Glutamatergic neuron (in vitro differentiated cells): Measurements from ENCODE around the gene ADAMTS17. TPM values are rescaled to one million over a fixed set of nuclear protein-coding genes. Genes with fewer than 3 reads are reported as not detected.

Experiments
- DNase-seq: peaks from one replicate; pipeline ENCODE4 v3.0.0; 2022
- H3K27ac Mint-ChIP-seq: one replicate; pipeline ENCODE4 v1.8.0; 2020; ENCODE audit warnings: mild to moderate bottlenecking, mixed read lengths, inconsistent platforms; ENCODE audit not compliant: unreplicated experiment
- H3K27me3 Mint-ChIP-seq: one replicate; pipeline ENCODE4 v1.8.0; 2020; ENCODE audit warnings: mild to moderate bottlenecking, moderate library complexity, mixed read lengths, inconsistent platforms; ENCODE audit not compliant: unreplicated experiment
- H3K36me3 Mint-ChIP-seq: one replicate; pipeline ENCODE4 v1.8.0; 2020; ENCODE audit warnings: mild to moderate bottlenecking, mixed read lengths, inconsistent platforms; ENCODE audit not compliant: unreplicated experiment
- H3K4me1 Mint-ChIP-seq: one replicate; pipeline ENCODE4 v1.8.0; 2020; ENCODE audit warnings: mild to moderate bottlenecking, low read depth, mixed read lengths, inconsistent platforms; ENCODE audit not compliant: unreplicated experiment
- H3K4me3 Mint-ChIP-seq: one replicate; pipeline ENCODE4 v1.8.0; 2020; ENCODE audit warnings: mild to moderate bottlenecking, mixed read lengths, inconsistent platforms; ENCODE audit not compliant: unreplicated experiment
- H3K9me3 Mint-ChIP-seq: one replicate; pipeline ENCODE4 v1.8.0; 2020; ENCODE audit warnings: mild to moderate bottlenecking, moderate library complexity, mixed read lengths, inconsistent platforms; ENCODE audit not compliant: unreplicated experiment
- CTCF ChIP-seq: fragments of 200-600 bp; sonication (generic); IDR thresholded peaks from one replicate; pipeline ENCODE4 v1.5.0; 2021; ENCODE audit not compliant: partially characterized antibody, unreplicated experiment
- total RNA-seq: library from RNA; stranded (reverse); fragmentation: NEBNext Ultra II Directional; extraction: Animal tissue kit (Norgen Biotek cat#: 25700); gene quantifications from one replicate; pipeline ENCODE4 v1.2.1, GENCODE V29; 2021; ENCODE audit not compliant: unreplicated experiment

Gene ADAMTS17
- total RNA-seq, 1 donor from 2014 or later = 6.8 TPM

DNA sequence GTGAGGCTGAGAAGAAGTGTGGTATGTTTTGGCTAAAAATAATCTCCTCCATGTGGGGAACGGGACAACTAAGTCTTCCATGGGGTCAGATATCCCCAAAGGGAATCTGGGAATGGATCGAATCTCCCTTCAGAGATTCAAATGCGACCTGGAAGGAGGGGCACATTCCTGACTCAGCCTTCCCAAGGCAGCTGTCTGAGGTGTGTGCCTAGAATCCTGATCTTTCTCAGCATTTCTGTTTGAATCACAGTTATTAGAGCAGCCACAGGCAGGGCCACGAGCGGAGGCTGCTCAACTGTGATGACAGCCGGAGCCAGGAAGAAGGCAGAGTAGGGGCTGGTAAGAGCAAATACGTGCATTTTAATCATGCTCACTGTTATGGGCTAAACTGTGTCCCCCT, 135.1 kb downstream of the ADAMTS17 start:
- H3K36me3 Mint-ChIP-seq = peaks cover 13% of the 10 kb centered on the region
- no peak for DNase-seq
- no peak overlapping the region for H3K27ac Mint-ChIP-seq
- TF ChIP-seq CTCF = no peak
- no peaks in the 10 kb centered on the region for H3K9me3 Mint-ChIP-seq
- no peak overlapping the region for H3K4me3 Mint-ChIP-seq
- peaks cover 15% of the 10 kb centered on the region for H3K4me1 Mint-ChIP-seq
- peaks cover 4% of the 10 kb centered on the region for H3K27me3 Mint-ChIP-seq

DNA sequence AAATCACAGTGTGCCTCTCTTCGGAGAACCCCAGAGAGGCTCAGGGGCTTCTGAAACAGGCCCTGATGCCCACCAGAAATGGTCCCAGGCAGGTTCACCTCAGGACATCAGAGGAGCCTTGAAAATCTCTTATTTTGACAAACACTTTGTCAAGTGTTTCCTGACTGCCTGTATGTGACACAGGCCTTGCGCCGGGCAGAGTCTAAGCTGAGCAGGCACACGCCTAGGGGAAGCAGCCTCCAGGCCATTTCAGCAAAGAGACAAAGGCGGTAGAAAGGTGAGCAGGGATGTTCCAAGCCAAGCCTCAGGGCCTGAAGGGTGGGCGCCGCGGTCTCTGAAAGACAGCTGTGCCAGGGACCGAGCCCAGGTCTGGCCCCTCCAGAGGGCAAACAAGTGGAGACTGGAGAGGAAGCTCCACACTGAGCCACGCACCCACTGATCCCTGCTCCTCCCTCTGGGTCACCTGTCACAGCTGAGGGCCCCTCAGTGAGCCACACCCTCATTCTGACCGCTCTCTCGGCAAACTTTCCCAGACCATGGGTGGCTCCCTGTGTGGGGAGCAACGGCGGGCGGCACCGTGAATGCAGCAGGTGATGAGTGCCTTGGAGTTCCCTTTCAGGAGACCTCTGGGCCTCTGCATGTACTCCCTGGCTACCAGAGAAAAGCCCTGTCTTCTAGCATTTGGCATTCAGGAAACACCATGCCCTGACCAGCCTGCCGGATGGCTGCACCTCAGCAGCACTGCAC, 136.1 kb downstream of the ADAMTS17 start:
- H3K9me3 Mint-ChIP-seq = peaks cover 3% of the 10 kb centered on the region
- peaks cover 20% of the 10 kb centered on the region for H3K4me1 Mint-ChIP-seq
- peaks cover 3% of the 10 kb centered on the region for H3K27me3 Mint-ChIP-seq
- no peak for TF ChIP-seq CTCF
- H3K36me3 Mint-ChIP-seq = peaks cover 13% of the 10 kb centered on the region
- no peak overlapping the region for H3K4me3 Mint-ChIP-seq
- no peak for DNase-seq
- no peak overlapping the region for H3K27ac Mint-ChIP-seq

DNA sequence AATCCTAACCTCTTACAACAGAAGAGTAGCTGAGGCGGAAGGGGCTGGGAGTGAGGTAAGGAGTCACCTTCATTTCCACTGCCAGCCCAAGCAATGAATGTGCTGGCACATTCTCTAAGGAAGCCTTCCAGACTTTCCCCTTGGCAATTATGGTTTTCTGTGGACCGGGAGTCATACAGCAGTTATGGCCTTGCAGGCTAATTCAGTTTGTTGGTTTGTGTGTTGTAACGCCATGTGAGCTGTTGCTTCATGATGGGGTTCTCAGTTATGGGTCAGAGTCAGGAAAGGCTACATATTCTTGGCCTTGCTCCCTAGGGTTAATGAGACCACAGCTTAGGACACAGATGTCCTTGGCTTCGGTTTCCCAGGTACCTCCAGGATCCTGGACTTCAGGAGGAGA, 137.0 kb downstream of the ADAMTS17 start:
- H3K9me3 Mint-ChIP-seq = peaks cover 5% of the 10 kb centered on the region
- peaks cover 13% of the 10 kb centered on the region for H3K36me3 Mint-ChIP-seq
- DNase-seq = no peak
- H3K27me3 Mint-ChIP-seq = peaks cover 3% of the 10 kb centered on the region
- no peak overlapping the region for H3K27ac Mint-ChIP-seq
- no peak overlapping the region for H3K4me3 Mint-ChIP-seq
- peaks cover 21% of the 10 kb centered on the region for H3K4me1 Mint-ChIP-seq
- no peak for TF ChIP-seq CTCF

DNA sequence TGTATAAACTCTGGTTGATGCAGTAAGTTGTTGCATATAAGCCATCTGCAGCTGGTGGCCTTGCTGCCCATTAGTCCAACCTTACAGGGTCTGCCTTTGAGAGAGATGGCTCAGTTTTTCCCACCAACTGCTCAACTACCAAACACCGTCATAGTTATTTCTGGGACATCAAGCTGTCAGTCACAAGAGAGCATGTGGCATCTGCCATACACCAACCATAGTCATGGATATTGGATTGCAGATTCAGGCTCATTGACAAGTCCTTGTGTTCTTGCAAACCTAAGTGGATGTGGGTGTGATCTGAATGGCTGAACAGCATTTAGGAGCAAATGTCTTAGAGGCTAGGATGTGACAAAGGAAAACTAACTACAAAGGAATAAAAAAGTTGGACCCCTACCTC, 137.6 kb downstream of the ADAMTS17 start:
- TF ChIP-seq CTCF = no peak
- Mint-ChIP-seq H3K27ac (no peak overlapping the region), H3K4me1 (peaks cover 21% of the 10 kb centered on the region), H3K4me3 (no peak overlapping the region), H3K27me3 (peaks cover 3% of the 10 kb centered on the region), H3K36me3 (peaks cover 13% of the 10 kb centered on the region), H3K9me3 (peaks cover 8% of the 10 kb centered on the region)
- no peak for DNase-seq

GRCh38 chr15:100202309-100202960, 139.3 kb downstream of the ADAMTS17 start:
- no peak for DNase-seq
- Mint-ChIP-seq H3K4me3 (peak overlapping the region; percentile 44), H3K9me3 (peaks cover 8% of the 10 kb centered on the region), H3K27ac (peak overlapping the region; percentile 75), H3K27me3 (peaks cover 3% of the 10 kb centered on the region), H3K36me3 (peaks cover 13% of the 10 kb centered on the region), H3K4me1 (peaks cover 21% of the 10 kb centered on the region)
- TF ChIP-seq CTCF = no peak
